HEK293 (cell line): ENCODE data around the gene KCNAB1.

Source experiments
- CTCF ChIA-PET: fragments of 350-600 bp; formaldehyde crosslinking; extraction: SDS; loops from one replicate; lab custom pipeline; 2021; ENCODE audit warnings: antibody characterized with exemption; lab: Yijun Ruan, JAX
- POLR2A ChIA-PET: fragments of 300-600 bp; formaldehyde crosslinking; extraction: SDS; loops from one replicate; lab custom pipeline; 2020; ENCODE audit warnings: antibody characterized with exemption, inconsistent platforms; lab: Yijun Ruan, JAX
- H3K27ac ChIP-seq: fragments of 200-500 bp; sonication (Bioruptor generic); 2 replicates; pipeline ENCODE4 v1.5.1; 2014; ENCODE audit warnings: low read depth, low read length, control low read depth, inconsistent platforms; ENCODE audit errors: extremely low read depth
- H3K36me3 ChIP-seq, 2 experiments: fragments of 200-500 bp in 1 of 2; sonication (Bioruptor generic) in 1 of 2; 1 replicate in 1 of 2; 2 replicates in 1 of 2; pipeline ENCODE4 v1.5.1; 2014 to 2017; ENCODE audit warnings: inconsistent platforms in 2 of 2, low read length in 2 of 2; ENCODE audit not compliant: control insufficient read depth in 2 of 2, insufficient read depth in 1 of 2
- H3K4me1 ChIP-seq: fragments of 200-500 bp; sonication (Bioruptor generic); 2 replicates; pipeline ENCODE4 v1.5.1; 2014; ENCODE audit warnings: mild to moderate bottlenecking, low read length, inconsistent platforms; ENCODE audit not compliant: control insufficient read depth, insufficient read depth
- H3K4me3 ChIP-seq: 2 replicates; pipeline ENCODE4 v1.5.1; 2011; ENCODE audit warnings: low read depth, mild to moderate bottlenecking, control low read depth, low read length, moderate library complexity
- H3K9me3 ChIP-seq: fragments of 200-500 bp; sonication (Bioruptor generic); 2 replicates; pipeline ENCODE4 v1.5.1; 2014; ENCODE audit warnings: low read depth, low read length, inconsistent platforms; ENCODE audit not compliant: control insufficient read depth, insufficient read depth
- GLI2 ChIP-seq: fragments of 450-650 bp; formaldehyde crosslinking; IDR thresholded peaks from 2 replicates; pipeline ENCODE4; 2017; ENCODE audit warnings: missing biosample characterization, missing genetic modification characterization, low read depth, borderline replicate concordance
- HIC1 ChIP-seq: fragments of 450-650 bp; formaldehyde crosslinking; IDR thresholded peaks from 2 replicates; pipeline ENCODE4 v1.5.1; 2016; ENCODE audit warnings: missing biosample characterization, missing genetic modification characterization
- PRDM4 ChIP-seq: fragments of 450-650 bp; formaldehyde crosslinking; IDR thresholded peaks from 2 replicates; pipeline ENCODE4 v1.5.1; 2017; ENCODE audit warnings: missing biosample characterization, missing genetic modification characterization
- ZNF362 ChIP-seq: fragments of 450-650 bp; formaldehyde crosslinking; IDR thresholded peaks from 2 replicates; pipeline ENCODE4 v1.5.1; 2016; ENCODE audit warnings: missing biosample characterization, missing genetic modification characterization
- ZNF433 ChIP-seq: fragments of 450-650 bp; formaldehyde crosslinking; IDR thresholded peaks from 2 replicates; pipeline ENCODE4 v1.5.1; 2016; ENCODE audit warnings: missing biosample characterization, missing genetic modification characterization, low read depth
- ZNF510 ChIP-seq: fragments of 450-650 bp; formaldehyde crosslinking; IDR thresholded peaks from 2 replicates; pipeline ENCODE4 v1.5.1; 2018; ENCODE audit warnings: mild to moderate bottlenecking, missing genetic modification characterization, missing biosample characterization; ENCODE audit not compliant: insufficient replicate concordance
- ZNF530 ChIP-seq: fragments of 450-650 bp; formaldehyde crosslinking; IDR thresholded peaks from 2 replicates; pipeline ENCODE4 v1.5.1; 2016; ENCODE audit warnings: low read depth, missing biosample characterization, missing genetic modification characterization
- ZNF549 ChIP-seq: fragments of 450-650 bp; IDR thresholded peaks from 2 replicates; pipeline ENCODE4 v1.5.1; 2018; ENCODE audit warnings: missing biosample characterization, missing genetic modification characterization, mild to moderate bottlenecking, inconsistent platforms, moderate library complexity
- TF ChIP-seq, protein P1 (sequence below): fragments of 450-650 bp; formaldehyde crosslinking; IDR thresholded peaks from 2 replicates; pipeline ENCODE4 v1.5.1; 2016; ENCODE audit warnings: missing biosample characterization, missing genetic modification characterization, low read depth
- TF ChIP-seq, protein P2 (sequence below): fragments of 450-650 bp; IDR thresholded peaks from 2 replicates; pipeline ENCODE4 v1.5.1; 2018; ENCODE audit warnings: missing biosample characterization, missing genetic modification characterization
- TF ChIP-seq, protein P3 (sequence below): fragments of 450-650 bp; formaldehyde crosslinking; IDR thresholded peaks from 2 replicates; pipeline ENCODE4 v1.5.1; 2017; ENCODE audit warnings: missing biosample characterization, mild to moderate bottlenecking, missing genetic modification characterization, moderate library complexity

Gene KCNAB1

DNA sequence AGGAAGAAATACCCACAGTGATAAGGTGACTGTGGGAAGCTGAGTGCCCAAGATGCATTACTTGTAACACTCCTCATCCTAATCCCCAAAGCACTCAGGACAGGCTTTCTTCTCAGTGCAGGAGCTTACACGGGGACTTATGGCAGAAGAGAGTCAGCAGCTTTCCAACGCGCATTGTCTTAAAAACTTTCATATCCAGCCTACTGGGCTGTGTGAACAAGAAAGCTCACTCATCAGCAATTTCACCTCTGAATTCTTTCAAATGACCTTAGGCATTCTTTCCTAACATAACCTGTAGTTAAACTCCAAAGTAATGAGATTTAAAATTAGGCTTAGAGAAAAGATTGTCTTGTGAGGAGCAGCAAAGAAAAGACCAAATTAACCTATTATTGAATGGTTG is 132.3 kb downstream of the KCNAB1 start:
- TF ChIP-seq, protein P1, sequence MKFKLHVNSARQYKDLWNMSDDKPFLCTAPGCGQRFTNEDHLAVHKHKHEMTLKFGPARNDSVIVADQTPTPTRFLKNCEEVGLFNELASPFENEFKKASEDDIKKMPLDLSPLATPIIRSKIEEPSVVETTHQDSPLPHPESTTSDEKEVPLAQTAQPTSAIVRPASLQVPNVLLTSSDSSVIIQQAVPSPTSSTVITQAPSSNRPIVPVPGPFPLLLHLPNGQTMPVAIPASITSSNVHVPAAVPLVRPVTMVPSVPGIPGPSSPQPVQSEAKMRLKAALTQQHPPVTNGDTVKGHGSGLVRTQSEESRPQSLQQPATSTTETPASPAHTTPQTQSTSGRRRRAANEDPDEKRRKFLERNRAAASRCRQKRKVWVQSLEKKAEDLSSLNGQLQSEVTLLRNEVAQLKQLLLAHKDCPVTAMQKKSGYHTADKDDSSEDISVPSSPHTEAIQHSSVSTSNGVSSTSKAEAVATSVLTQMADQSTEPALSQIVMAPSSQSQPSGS (tag by site-specific recombination): no peak
- TF ChIP-seq, protein P2, sequence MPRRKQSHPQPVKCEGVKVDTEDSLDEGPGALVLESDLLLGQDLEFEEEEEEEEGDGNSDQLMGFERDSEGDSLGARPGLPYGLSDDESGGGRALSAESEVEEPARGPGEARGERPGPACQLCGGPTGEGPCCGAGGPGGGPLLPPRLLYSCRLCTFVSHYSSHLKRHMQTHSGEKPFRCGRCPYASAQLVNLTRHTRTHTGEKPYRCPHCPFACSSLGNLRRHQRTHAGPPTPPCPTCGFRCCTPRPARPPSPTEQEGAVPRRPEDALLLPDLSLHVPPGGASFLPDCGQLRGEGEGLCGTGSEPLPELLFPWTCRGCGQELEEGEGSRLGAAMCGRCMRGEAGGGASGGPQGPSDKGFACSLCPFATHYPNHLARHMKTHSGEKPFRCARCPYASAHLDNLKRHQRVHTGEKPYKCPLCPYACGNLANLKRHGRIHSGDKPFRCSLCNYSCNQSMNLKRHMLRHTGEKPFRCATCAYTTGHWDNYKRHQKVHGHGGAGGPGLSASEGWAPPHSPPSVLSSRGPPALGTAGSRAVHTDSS (tag by site-specific recombination): no peak
- no peak for TF ChIP-seq HIC1 (tag by site-specific recombination)
- no peak for TF ChIP-seq PRDM4 (tag by site-specific recombination)
- TF ChIP-seq ZNF549 (tag by site-specific recombination): no peak
- TF ChIP-seq, protein P3, sequence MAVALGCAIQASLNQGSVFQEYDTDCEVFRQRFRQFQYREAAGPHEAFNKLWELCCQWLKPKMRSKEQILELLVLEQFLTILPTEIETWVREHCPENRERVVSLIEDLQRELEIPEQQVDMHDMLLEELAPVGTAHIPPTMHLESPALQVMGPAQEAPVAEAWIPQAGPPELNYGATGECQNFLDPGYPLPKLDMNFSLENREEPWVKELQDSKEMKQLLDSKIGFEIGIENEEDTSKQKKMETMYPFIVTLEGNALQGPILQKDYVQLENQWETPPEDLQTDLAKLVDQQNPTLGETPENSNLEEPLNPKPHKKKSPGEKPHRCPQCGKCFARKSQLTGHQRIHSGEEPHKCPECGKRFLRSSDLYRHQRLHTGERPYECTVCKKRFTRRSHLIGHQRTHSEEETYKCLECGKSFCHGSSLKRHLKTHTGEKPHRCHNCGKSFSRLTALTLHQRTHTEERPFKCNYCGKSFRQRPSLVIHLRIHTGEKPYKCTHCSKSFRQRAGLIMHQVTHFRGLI (tag by site-specific recombination): no peak
- no peak for TF ChIP-seq ZNF433
- Histone ChIP-seq H3K4me1 (no peaks in the 10 kb centered on the region), H3K36me3 (no peaks in the 10 kb centered on the region), H3K9me3 (no peaks in the 10 kb centered on the region), H3K4me3 (no peak overlapping the region), H3K27ac (no peak overlapping the region)
- ChIA-PET CTCF (no interaction called here), POLR2A (no interaction called here)

DNA sequence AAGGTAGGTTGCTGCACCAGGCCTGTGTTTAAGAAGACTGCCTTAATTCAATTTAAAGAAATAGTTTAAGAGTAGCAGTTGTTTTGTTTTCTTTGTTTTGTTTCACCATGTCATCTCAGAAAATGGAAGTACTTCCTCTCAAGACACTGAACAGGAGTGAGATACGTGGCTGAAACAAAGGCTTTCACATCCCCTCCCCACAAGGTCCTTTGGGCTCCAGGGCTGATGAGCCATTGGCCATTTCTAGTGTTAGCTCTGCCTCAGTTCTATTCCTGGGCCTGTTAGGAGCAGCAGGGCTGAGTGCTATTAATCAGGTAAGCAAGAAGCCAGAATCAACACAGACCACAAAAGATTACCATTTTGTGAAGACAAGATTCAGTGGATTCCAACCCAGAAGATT is 132.8 kb downstream of the KCNAB1 start:
- Histone ChIP-seq H3K36me3 (no peaks in the 10 kb centered on the region), H3K9me3 (no peaks in the 10 kb centered on the region)

More for the DNA sequence above, 132.8 kb downstream of the KCNAB1 start:
- Histone ChIP-seq H3K4me3 (no peak overlapping the region), H3K27ac (no peak overlapping the region)
- CTCF ChIA-PET: no interaction called here
- POLR2A ChIA-PET: no interaction called here
- TF ChIP-seq ZNF362 (no peak), ZNF510 (tag by site-specific recombination) (no peak), ZNF530 (tag by site-specific recombination) (no peak), GLI2 (no peak)
- TF ChIP-seq, all 188 proteins: peak for 0
- no peaks in the 10 kb centered on the region for H3K4me1 ChIP-seq
